Measurements from ENCODE around the gene FOXO1. TPM values are rescaled to one million over a fixed set of nuclear protein-coding genes. Genes with fewer than 3 reads are reported as not detected.

Gene FOXO1
- total RNA-seq, 1 donor from 2014 or later, result 14.6 TPM

Other genes starting within 250 kb of the FOXO1 start
- gene MRPS31, start 104.5 kb upstream of the FOXO1 start, total RNA-seq, result 22.5 TPM
- gene SLC25A15, start 123.0 kb upstream of the FOXO1 start, total RNA-seq, result 4.4 TPM